Measurements from ENCODE around the gene TSPAN4.

DNA sequence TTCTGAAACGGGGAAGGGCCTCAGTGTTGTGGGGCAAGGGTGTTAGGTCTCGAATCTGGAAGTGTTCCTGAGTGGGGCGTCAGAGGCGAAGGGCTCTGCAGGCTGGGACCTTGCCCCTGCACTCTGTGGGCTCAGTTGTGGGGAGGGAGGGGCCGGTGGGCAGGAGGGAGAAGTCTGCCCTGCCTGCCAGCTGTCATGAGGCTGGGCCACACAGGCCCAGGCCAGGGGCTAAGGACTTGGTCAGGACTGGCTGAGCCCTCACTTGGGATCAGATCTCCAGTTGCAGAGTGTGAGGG lies 14.8 kb upstream of the TSPAN4 start, which contains the start of gene CRACR2B:
- no peak for TF ChIP-seq CTCF (conservative IDR thresholded peaks at IDR 0.05)
- TF ChIP-seq EZH2 (IDR thresholded peaks at IDR 0.05; ENCODE audit: low read depth): no peak

All from PC-9 (cell line).